Lung (tissue), 12 donors: ENCODE data around the gene NAV2. TPM values are rescaled to one million over a fixed set of nuclear protein-coding genes. Genes with fewer than 3 reads are reported as not detected.

ENCODE experiments used
- ATAC-seq: fragments of 200-7000 bp; cut with Tn5 transposase; one replicate; pipeline ENCODE4 v1.9.1; 2020; ENCODE audit warnings: moderate number of reproducible peaks; ENCODE audit not compliant: insufficient read depth, low FRiP score
- DNase-seq, 3 donors: peaks; one replicate each; pipeline ENCODE4 v3.0.0-alpha.2; 2013 to 2017
- H3K27ac ChIP-seq, 2 donors: one replicate each; pipeline ENCODE4 v1.5.1; 2013; ENCODE audit warnings: mild to moderate bottlenecking in 2 of 2, moderate library complexity in 2 of 2, control low read depth in 1 of 2, inconsistent platforms in 1 of 2, low read depth in 1 of 2, low read length in 1 of 2
- H3K27me3 ChIP-seq, 3 donors: one replicate each; pipeline ENCODE4 v1.5.1; 2013; ENCODE audit warnings: low read length in 2 of 3; ENCODE audit not compliant: control insufficient read depth in 3 of 3, insufficient read depth in 3 of 3
- H3K36me3 ChIP-seq, 4 donors: one replicate each; pipeline ENCODE4 v1.5.1; 2013; ENCODE audit warnings: low read length in 4 of 4, mild to moderate bottlenecking in 1 of 4, moderate library complexity in 1 of 4; ENCODE audit not compliant: control insufficient read depth in 4 of 4, insufficient read depth in 4 of 4
- H3K4me1 ChIP-seq, 5 donors: one replicate each; pipeline ENCODE4 v1.5.1; 2013; ENCODE audit warnings: low read length in 5 of 5, mild to moderate bottlenecking in 2 of 5, moderate library complexity in 1 of 5; ENCODE audit not compliant: control insufficient read depth in 5 of 5, insufficient read depth in 5 of 5
- H3K4me3 ChIP-seq: one replicate; pipeline ENCODE4 v1.5.1; 2013; ENCODE audit warnings: mild to moderate bottlenecking, control low read depth, moderate library complexity
- H3K9ac ChIP-seq, 2 donors: one replicate each; pipeline ENCODE4 v1.5.1; 2013; ENCODE audit warnings: low read length in 2 of 2, control low read depth in 1 of 2; ENCODE audit not compliant: insufficient read depth in 1 of 2
- H3K9me3 ChIP-seq, 4 donors: one replicate each; pipeline ENCODE4 v1.5.1; 2013; ENCODE audit warnings: low read length in 3 of 4, mild to moderate bottlenecking in 1 of 4, moderate library complexity in 1 of 4; ENCODE audit not compliant: control insufficient read depth in 4 of 4, insufficient read depth in 3 of 4
- CTCF ChIP-seq: IDR thresholded peaks from 2 replicates; pipeline ENCODE4 v1.5.1; 2012; ENCODE audit warnings: mild to moderate bottlenecking; ENCODE audit errors: control extremely low read depth, extremely low read depth
- WGBS, 2 donors: extraction: QIAGEN DNeasy Blood & Tissue Kit; methylation state at CpG; one replicate each; pipeline ENCODE4 v1.1.7; 2013; 5-methylcytosine and 5-hydroxymethylcytosine counted together
- polyA plus RNA-seq, 2 donors: library from polyadenylated mRNA; stranded (reverse); fragments of 200-250 nt; gene quantifications; one replicate each; pipeline ENCODE4 v1.2.1, GENCODE V29; 2013
- total RNA-seq, 2 donors: library from RNA; depleted of rRNA in 1 of 2; stranded (reverse); fragments of >200 nt in 1 of 2; gene quantifications; one replicate each; pipeline ENCODE4 v1.2.1, GENCODE V29; 2014 to 2021
- donor health status: control.
- donor health status: control.
- donor health status: Bipolar disorder and iron deficiency.
- donor health status: healthy.
- donor health status: DM: yes; HTN: yes; CAD: no.

The NAV2 gene
- total and polyA plus RNA-seq, 4 donors: 6.8 to 47.9 (median 20.2) TPM

- H3K4me1 ChIP-seq: peaks cover 0 to 7% (median 0%) of the 10 kb centered on the region in 5 donors
- H3K9ac ChIP-seq: no peak overlapping the region
- peaks cover 0 to 2% (median 0%) of the 10 kb centered on the region in 4 donors for H3K9me3 ChIP-seq
- DNase-seq: no peak
- no peaks in the 10 kb centered on the region for H3K27me3 ChIP-seq
- H3K4me3 ChIP-seq: no peak overlapping the region
- H3K36me3 ChIP-seq: peaks cover 0 to under 1% (median 0%) of the 10 kb centered on the region in 4 donors
- no peak for ATAC-seq
- WGBS, 2 donors: 83 to 89% methylated on average over 12 of the region's 12 CpGs
- H3K27ac ChIP-seq: no peak overlapping the region
- no peak for TF ChIP-seq CTCF
These were observed 114.9 kb downstream of the NAV2 start for GRCh38 chr11:19827399-19828135.

- Histone ChIP-seq H3K4me1 (peaks cover 0 to 7% (median 0%) of the 10 kb centered on the region in 5 donors), H3K9me3 (peaks cover 0 to 3% (median 1%) of the 10 kb centered on the region in 4 donors), H3K36me3 (peaks cover 0 to 4% (median under 1%) of the 10 kb centered on the region in 4 donors), H3K27ac (no peak overlapping the region), H3K4me3 (no peak overlapping the region), H3K27me3 (no peaks in the 10 kb centered on the region), H3K9ac (no peak overlapping the region)
- TF ChIP-seq CTCF: no peak
- WGBS, 2 donors: 79 to 88% methylated on average over 12 of the region's 12 CpGs
- no peak for ATAC-seq
- DNase-seq: no peak
These were observed 115.9 kb downstream of the NAV2 start for GRCh38 chr11:19828382-19829108.

- 49 to 53% methylated on average over 7 of the region's 7 CpGs for WGBS, 2 donors
- peak in 2 of 3 donors; percentile 15 to 35 for DNase-seq
- H3K4me3 ChIP-seq: no peak overlapping the region
- peaks cover 0 to 6% (median 2%) of the 10 kb centered on the region in 4 donors for H3K9me3 ChIP-seq
- H3K27ac ChIP-seq: no peak overlapping the region
- no peaks in the 10 kb centered on the region for H3K27me3 ChIP-seq
- TF ChIP-seq CTCF: no peak
- no peak for ATAC-seq
- H3K4me1 ChIP-seq: peaks cover 0 to 5% (median 0%) of the 10 kb centered on the region in 5 donors
- peaks cover 0 to 8% (median 7%) of the 10 kb centered on the region in 4 donors for H3K36me3 ChIP-seq
- H3K9ac ChIP-seq: no peak overlapping the region
These were observed 116.6 kb downstream of the NAV2 start for GRCh38 chr11:19829109-19829837.
